Measurements from ENCODE around the gene PM20D1.
A peak's percentile ranks its signal among the peaks of the same experiment; 100 is the strongest.
"Not testable (repeated sequence)": the region's sequence is repeated elsewhere in the genome, so short reads cannot be mapped to it uniquely, and the experiment has no call there.

PM20D1 gene

DNA sequence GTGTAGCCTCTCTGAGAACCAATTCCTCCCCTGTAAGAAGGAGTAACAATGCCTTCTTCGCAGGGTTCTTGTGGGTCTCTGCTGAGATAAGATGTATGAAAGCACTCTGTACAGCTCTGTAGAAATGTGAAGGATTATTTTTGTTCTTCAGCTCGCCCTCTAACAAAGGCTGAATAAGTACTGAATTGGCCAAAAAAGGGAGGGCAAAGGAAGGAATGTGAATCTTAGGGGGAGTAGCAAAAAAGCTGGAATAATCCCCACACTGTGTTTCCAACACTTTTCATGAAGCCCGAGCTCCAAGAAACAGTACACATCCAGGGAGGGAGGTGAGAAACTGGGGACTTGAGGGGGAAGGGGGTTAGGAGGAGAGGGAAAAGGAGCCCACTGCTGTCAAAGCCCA, 22.9 kb downstream of the PM20D1 start:
- CTCF ChIA-PET: interaction anchor here (0.9 to 2.2 kb wide), 4 partner anchors 35 to 279 kb away, joined by 3 to 11 read pairs (median 5); no protein-coding TSS in a partner anchor
- Mint-ChIP-seq H3K4me3 (no peak overlapping the region), H3K9me3 (no peaks in the 10 kb centered on the region), H3K36me3 (no peaks in the 10 kb centered on the region), H3K4me1 (peaks cover 10% of the 10 kb centered on the region), H3K27ac (no peak overlapping the region), H3K27me3 (peaks cover 26% of the 10 kb centered on the region)
- no peak for DNase-seq

DNA sequence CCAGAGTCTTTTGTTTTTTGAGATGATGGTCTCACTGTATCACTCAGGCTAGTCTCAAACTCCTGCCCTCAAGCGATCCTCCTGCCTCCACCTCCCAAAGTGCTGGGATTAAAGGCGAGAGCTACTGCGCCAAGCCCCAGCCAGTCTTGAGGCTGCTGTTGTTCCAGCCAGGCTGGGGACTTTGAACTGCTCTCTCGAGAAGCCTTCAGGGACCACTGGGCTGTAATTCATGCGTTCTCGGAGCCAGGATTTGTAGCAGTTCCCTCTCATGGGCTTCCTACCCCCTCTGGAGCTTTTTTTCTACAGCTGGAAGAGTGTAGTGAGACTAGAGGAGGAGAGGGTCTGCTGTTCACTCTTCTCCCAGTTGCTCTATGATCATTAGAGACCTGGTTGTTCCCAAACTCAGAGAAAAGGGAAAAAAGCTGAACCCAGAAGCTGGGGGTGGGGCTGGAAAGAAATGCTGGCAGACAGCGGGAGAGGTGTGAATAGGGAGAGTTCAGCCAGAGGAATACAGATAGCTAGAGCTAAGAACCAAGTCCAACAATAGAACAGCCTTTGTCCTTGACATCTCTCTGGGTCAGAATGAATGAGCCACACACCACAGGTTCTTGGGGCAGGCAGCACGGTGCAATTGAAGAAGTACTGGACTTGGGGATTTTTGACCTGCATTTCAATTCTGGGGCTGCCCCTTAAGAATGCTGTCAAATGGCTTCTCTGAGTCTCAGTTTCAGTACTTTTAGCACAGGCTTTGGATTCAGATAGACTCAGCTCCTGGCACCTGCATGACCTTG, 23.7 kb downstream of the PM20D1 start:
- Mint-ChIP-seq H3K27me3 (peaks cover 24% of the 10 kb centered on the region), H3K9me3 (no peaks in the 10 kb centered on the region), H3K4me1 (peaks cover 10% of the 10 kb centered on the region), H3K36me3 (no peaks in the 10 kb centered on the region), H3K27ac (no peak overlapping the region), H3K4me3 (no peak overlapping the region)
- no peak for DNase-seq
- CTCF ChIA-PET: interaction anchor here (0.6 to 2.3 kb wide), 8 partner anchors 9 to 280 kb away, joined by 3 to 14 read pairs (median 4); no protein-coding TSS in a partner anchor

DNA sequence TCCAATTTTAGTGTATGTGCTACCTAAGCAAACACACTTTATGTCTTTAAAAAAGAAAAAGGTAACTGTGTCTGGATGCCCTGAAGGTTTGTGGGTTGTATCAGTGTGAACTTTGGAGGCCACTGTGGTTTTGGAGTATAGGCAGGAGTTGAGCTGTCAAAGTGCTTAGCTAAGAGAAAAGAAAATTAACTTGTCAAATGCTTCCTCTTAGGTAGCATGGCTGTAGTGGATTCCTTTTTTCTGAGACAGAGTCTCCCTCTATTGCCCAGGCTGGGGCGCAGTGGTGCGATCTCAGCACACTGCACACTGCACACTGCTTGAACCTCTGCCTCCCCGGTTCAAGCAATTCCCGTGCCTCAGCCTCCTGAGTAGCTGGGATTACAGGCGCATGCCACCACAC, 25.8 kb downstream of the PM20D1 start:
- CTCF ChIA-PET: interaction anchor here (1.0 to 2.3 kb wide), 3 partner anchors 14 to 166 kb away, joined by 4 to 14 read pairs (median 6); no protein-coding TSS in a partner anchor
- Mint-ChIP-seq H3K4me1 (peaks cover 10% of the 10 kb centered on the region), H3K27ac (no peak overlapping the region), H3K27me3 (peaks cover 28% of the 10 kb centered on the region), H3K9me3 (no peaks in the 10 kb centered on the region), H3K4me3 (no peak overlapping the region), H3K36me3 (no peaks in the 10 kb centered on the region)
- no peak for DNase-seq

DNA sequence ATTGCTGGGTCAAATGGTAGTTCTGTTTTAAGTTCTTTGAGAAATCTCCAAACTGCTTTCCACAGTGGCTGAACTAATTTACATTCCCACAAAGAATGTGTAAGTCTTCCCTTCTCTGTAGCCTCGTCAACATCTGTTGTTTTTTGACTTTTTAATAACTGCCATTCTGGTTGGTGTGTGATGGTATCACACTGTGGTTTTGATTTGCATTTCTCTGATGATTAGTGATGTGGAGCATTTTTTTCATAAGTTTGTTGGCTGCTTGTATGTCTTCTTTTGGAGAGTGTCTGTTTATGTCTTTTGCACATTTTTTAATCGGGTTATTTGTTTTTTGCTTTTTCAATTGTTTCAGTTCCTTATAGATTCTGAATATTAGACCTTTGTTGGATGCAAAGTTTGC, 26.7 kb downstream of the PM20D1 start:
- not testable (repeated sequence) for H3K4me3 Mint-ChIP-seq, DNase-seq, H3K36me3 Mint-ChIP-seq, H3K27ac Mint-ChIP-seq, H3K9me3 Mint-ChIP-seq
- CTCF ChIA-PET: interaction anchor here (0.6 kb wide), 1 partner anchor 8 kb away, joined by 3 read pairs; no protein-coding TSS in a partner anchor
- Mint-ChIP-seq H3K4me1 (peaks cover 10% of the 10 kb centered on the region), H3K27me3 (peaks cover 24% of the 10 kb centered on the region)

DNA sequence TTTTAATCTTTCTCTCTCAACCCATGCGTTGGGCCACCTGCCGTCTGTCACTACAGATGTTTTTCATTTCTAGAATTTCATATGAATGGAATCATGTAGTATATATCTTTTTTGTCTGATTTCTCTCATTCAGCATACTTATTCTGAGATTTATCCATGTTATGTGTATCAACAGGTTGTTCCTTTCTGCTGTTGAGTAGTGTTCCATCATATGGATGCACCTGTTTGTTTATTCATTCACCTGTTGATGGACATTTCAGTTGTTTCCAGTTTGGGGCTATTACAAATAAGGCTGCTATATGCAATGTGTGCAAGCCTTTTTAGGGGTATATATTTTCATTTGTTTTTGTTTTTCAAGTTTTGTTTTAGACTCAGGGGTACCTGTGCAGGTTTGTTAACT, 27.5 kb downstream of the PM20D1 start:
- H3K4me1 Mint-ChIP-seq: peaks cover 10% of the 10 kb centered on the region
- no peaks in the 10 kb centered on the region for H3K9me3 Mint-ChIP-seq
- no peaks in the 10 kb centered on the region for H3K36me3 Mint-ChIP-seq
- DNase-seq: no peak
- H3K27me3 Mint-ChIP-seq: peaks cover 16% of the 10 kb centered on the region
- CTCF ChIA-PET: no interaction called here
- H3K27ac Mint-ChIP-seq: no peak overlapping the region
- no peak overlapping the region for H3K4me3 Mint-ChIP-seq

DNA sequence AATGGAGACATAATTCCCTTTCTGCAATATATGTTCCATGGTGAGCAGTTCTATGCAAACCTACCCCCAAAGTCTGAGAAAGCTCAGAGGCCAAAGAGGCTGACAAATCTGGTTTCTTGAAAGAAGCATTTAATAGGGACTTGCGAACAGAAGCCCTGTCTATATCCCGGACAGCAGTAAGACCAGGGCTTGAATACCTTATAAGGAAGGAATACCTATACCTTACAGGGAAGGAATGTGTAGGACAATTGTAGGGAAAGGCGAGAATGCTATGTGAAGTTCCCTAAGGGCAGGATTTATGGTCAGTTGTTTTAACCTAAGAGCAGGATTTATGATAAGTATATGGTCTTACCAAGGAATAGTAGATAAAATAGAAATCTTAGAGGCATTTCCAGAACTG, 31.9 kb downstream of the PM20D1 start:
- no peak for DNase-seq
- H3K27me3 Mint-ChIP-seq: peaks cover 22% of the 10 kb centered on the region

DNA sequence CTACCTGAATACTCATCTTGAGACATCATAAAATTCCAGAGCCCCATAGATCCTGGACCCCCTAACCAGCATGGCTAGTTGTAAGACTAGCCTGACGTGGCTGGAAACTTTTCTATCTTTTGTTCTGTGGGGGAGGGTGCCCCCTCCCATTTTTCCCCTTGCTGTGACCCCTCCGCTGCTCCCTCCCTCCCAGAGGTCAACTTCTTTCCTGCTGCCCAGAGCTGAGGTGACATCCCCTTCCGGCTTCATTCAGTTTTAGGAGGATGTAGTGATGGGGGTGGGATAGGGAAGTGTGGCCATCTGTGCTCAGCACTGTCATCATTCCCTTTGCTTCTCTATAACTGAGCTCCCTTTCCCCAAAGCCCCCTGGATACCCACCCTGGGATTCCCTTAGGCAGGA, 32.6 kb downstream of the PM20D1 start:
- CTCF ChIA-PET: interaction anchor here (0.6 to 0.9 kb wide), 2 partner anchors 9 to 48 kb away, joined by 3 read pairs; no protein-coding TSS in a partner anchor
- H3K27me3 Mint-ChIP-seq: peaks cover 23% of the 10 kb centered on the region
- H3K36me3 Mint-ChIP-seq: no peaks in the 10 kb centered on the region
- H3K27ac Mint-ChIP-seq: no peak overlapping the region
- DNase-seq: no peak
- H3K4me3 Mint-ChIP-seq: no peak overlapping the region
- H3K4me1 Mint-ChIP-seq: peaks cover 10% of the 10 kb centered on the region
- H3K9me3 Mint-ChIP-seq: no peaks in the 10 kb centered on the region

More for the DNA sequence above, 31.9 kb downstream of the PM20D1 start:
- no peaks in the 10 kb centered on the region for H3K36me3 Mint-ChIP-seq
- no peak overlapping the region for H3K4me3 Mint-ChIP-seq
- peaks cover 9% of the 10 kb centered on the region for H3K4me1 Mint-ChIP-seq
- H3K27ac Mint-ChIP-seq: no peak overlapping the region
- CTCF ChIA-PET: interaction anchor here (0.6 to 0.9 kb wide), 2 partner anchors 8 to 49 kb away, joined by 3 read pairs; no protein-coding TSS in a partner anchor
- no peaks in the 10 kb centered on the region for H3K9me3 Mint-ChIP-seq

DNA sequence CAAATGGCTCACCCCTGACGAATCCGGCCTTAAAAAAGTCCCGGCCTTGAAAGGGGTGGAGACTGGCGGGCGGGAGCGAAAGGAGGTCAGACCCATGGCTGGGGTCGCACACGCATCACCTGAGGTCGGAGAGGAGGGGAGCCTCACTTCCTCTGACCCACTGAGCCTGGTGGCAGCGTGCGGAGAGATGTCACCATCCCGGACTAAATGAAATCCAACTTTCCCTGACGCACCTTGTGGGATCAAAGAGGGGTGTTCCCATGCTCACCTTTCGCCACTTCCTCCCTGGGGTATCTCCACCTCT, 36.2 kb downstream of the PM20D1 start:
- Mint-ChIP-seq H3K9me3 (no peaks in the 10 kb centered on the region), H3K27me3 (peaks cover 19% of the 10 kb centered on the region), H3K36me3 (peaks cover 7% of the 10 kb centered on the region), H3K27ac (no peak overlapping the region), H3K4me1 (peaks cover 30% of the 10 kb centered on the region), H3K4me3 (peak overlapping the region; percentile 80)
- CTCF ChIA-PET: no interaction called here
- DNase-seq: no peak

DNA sequence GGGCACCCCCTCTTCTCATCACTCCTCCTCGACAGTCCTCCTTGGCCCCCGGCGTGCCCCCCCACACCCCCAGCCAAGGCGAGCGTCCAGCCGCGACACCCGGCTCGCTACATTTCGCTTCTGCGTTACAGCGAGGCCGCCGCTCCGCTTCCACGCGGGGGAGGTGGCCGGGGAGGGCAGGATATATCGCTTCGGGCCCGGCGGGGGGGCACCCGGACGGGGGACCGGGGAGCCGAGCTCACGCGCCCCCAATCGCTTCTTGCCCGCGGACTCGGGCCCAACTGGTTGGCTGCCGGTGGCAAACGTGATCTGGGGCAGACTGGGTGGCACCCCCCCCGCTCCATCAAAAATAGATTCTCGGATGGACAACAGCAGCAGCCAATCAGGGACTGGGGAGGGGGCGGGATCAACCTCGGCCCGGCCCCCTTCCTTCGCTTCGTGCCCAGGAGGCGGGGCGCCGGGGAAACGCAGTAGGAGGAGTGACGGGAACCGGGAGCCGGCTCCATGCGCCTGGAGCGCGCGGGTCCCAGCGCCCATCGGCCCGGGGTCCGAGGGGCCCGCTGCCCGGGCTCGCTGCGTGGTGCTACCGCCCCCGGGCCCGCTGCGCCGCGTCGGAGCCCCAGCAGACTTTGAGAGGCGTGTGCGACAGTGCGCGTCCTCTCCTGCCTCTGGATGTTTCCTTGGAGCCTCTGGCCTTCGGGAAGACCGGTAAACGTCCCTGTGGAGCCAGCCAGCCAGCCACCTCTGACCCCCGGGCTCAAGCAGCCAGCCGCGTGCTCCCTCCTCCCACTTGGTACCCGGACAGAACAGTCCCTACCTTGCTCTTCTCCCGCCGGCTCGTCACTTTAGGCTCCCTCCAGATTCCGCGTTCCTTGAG, 36.8 kb downstream of the PM20D1 start, which contains the start of gene SLC41A1:
SLC41A1 (minus strand) TSS at position 321 of the 877 bp plus-strand sequence. CDS start 2,757 bp downstream, outside the sequence.
- H3K4me1 Mint-ChIP-seq: peaks cover 36% of the 10 kb centered on the region
- CTCF ChIA-PET: no interaction called here
- peaks cover 19% of the 10 kb centered on the region for H3K27me3 Mint-ChIP-seq
- peaks cover 10% of the 10 kb centered on the region for H3K36me3 Mint-ChIP-seq
- peak within 1 kb of the TSS; percentile 75 for H3K27ac Mint-ChIP-seq
- H3K4me3 Mint-ChIP-seq: peak within 1 kb of the TSS; percentile 85
- DNase-seq: peak; percentile 94
- H3K9me3 Mint-ChIP-seq: no peaks in the 10 kb centered on the region

DNA sequence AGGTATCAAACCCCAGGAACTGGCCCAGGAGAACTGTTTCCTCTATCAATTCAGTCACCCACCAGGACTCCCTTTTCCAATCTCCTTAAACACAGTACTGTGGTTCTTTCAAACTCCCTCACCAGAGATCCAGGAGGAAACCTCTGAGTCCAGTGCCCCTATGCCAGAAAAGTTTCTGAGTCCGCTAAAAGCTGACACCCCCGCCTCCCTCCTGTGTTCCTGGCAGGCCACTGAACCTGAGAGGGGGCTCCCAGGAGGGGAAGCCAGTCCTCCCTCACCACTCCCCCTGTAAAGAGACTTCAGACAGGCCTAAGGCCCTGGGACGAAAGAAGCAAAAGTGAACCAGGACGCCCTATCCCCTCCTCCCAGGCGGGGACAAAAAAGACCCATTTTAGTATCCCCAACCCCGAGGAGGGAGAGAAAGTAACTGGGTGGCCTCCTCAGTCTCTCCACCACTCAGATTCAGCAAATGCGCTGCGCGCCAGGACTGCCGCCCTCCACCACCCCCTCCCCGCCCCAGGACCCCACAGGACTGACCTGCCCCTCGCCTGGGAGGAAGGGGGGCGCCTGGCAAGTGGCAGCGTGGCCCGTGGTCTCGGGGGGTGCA, 37.6 kb downstream of the PM20D1 start:
- Mint-ChIP-seq H3K27me3 (peaks cover 19% of the 10 kb centered on the region), H3K9me3 (no peaks in the 10 kb centered on the region), H3K36me3 (peaks cover 10% of the 10 kb centered on the region), H3K4me1 (peaks cover 38% of the 10 kb centered on the region), H3K4me3 (peak overlapping the region; percentile 85), H3K27ac (peak overlapping the region; percentile 74)
- DNase-seq: no peak
- CTCF ChIA-PET: interaction anchor here (0.8 to 2.0 kb wide), 4 partner anchors 21 to 220 kb away, joined by 3 to 9 read pairs (median 4); no protein-coding TSS in a partner anchor

DNA sequence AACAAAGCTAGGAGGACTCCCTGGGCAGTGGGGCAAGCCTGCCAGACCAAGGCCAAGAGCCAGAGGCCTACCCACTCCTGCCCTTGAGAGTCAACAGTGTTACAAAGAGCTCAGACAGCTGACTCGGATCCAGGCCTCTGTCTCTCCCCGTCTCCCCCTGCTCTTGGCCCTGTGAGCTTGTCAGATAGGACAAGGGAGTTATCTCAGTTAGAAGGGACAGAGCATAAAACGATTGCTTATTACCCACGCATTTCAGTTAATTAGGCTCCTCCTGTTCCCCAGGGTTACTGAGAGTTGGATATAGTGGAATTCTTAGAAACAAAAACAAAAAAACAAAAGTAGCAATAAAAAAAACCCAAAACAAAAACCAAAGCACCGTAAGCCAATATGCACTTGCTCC, 38.3 kb downstream of the PM20D1 start:
- Mint-ChIP-seq H3K4me3 (peak overlapping the region; percentile 85), H3K27ac (no peak overlapping the region), H3K9me3 (no peaks in the 10 kb centered on the region), H3K4me1 (peaks cover 44% of the 10 kb centered on the region), H3K36me3 (peaks cover 11% of the 10 kb centered on the region), H3K27me3 (peaks cover 19% of the 10 kb centered on the region)
- CTCF ChIA-PET: interaction anchor here (0.8 to 2.0 kb wide), 4 partner anchors 20 to 220 kb away, joined by 3 to 9 read pairs (median 4); no protein-coding TSS in a partner anchor
- DNase-seq: no peak

DNA sequence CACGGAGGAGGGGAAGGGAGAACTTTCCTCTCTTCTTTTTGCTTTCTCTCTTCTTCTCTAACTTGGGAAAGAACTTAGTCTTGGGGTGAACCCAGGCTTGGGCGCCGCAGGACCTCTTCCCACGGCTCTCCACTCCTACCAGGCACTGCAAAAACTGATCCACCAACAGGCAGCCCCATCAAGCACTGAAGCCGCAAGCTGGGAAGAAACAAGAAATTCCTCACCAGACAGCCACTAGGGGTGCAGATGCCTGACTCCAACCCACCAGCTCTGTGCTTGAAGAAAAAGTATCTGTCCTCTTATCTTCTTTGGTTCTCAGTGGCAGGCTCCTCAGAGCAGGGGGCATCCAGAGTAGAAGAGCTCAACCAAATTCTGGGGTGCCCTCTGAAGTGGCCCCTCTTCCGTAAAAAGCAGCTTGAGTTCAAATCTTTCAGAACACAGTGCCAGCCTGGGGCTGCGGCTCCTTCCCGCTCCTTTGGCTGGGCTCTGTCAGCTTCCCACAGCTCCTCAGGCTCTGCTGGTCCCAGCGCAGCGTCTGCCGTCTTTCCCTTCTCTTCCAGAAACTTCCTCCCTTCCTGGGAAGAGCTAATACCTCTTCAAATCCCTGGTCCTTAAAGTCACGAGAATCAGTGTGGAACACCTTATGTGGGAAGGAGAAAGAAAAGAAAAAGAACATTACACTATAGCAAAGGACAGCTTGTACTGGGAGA, 39.3 kb downstream of the PM20D1 start:
- Mint-ChIP-seq H3K36me3 (peaks cover 11% of the 10 kb centered on the region), H3K27ac (peak overlapping the region; percentile 59), H3K27me3 (peaks cover 19% of the 10 kb centered on the region), H3K9me3 (no peaks in the 10 kb centered on the region), H3K4me1 (peaks cover 54% of the 10 kb centered on the region), H3K4me3 (no peak overlapping the region)
- CTCF ChIA-PET: interaction anchor here (2.0 to 2.2 kb wide), 2 partner anchors 14 to 19 kb away, joined by 6 to 9 read pairs; no protein-coding TSS in a partner anchor
- DNase-seq: no peak

DNA sequence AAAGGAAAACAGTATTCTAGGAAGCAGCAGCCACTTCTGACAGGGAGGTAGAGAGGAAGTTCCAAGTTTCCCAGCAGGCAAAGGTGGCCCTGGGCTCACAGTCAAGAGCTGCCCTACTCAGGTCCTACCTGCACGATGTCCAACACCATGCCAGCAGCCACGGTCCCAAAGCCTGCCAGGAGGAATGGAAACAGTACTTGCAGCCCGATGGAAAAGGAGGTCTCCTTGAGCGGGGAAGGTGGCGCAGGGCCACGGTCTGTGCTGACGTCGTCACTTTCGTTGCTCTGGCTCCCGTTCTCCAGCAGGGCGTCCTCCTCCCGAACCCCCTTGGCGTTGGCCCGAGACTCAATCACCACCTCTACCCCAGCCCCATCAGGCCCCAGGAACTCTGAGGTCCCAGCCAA, 40.0 kb downstream of the PM20D1 start:
- no peak for DNase-seq
- CTCF ChIA-PET: interaction anchor here (0.8 to 2.2 kb wide), 3 partner anchors 14 to 18 kb away, joined by 3 to 7 read pairs (median 6); no protein-coding TSS in a partner anchor
- Mint-ChIP-seq H3K9me3 (no peaks in the 10 kb centered on the region), H3K36me3 (peaks cover 11% of the 10 kb centered on the region), H3K4me1 (peaks cover 61% of the 10 kb centered on the region), H3K4me3 (no peak overlapping the region), H3K27me3 (peaks cover 19% of the 10 kb centered on the region), H3K27ac (no peak overlapping the region)
